Neuronal stem cell (in vitro differentiated cells): Measurements from ENCODE around the gene NPNT.

Source experiments
- DNase-seq: peaks from one replicate; pipeline ENCODE4 v3.0.0-alpha.2; 2013; ENCODE audit warnings: low spot score
- H2AFZ ChIP-seq: one replicate; pipeline ENCODE4 v1.6.1; 2013; ENCODE audit warnings: mild to moderate bottlenecking, low read length, inconsistent platforms
- H2AK5ac ChIP-seq: 2 replicates; pipeline ENCODE4 v1.6.1; 2013; ENCODE audit warnings: low read depth, mild to moderate bottlenecking, inconsistent platforms, low read length, moderate library complexity, mixed read lengths
- H2BK120ac ChIP-seq: 2 replicates; pipeline ENCODE4 v1.6.1; 2013; ENCODE audit warnings: low read depth, mild to moderate bottlenecking, inconsistent platforms, low read length, moderate library complexity, mixed read lengths
- H2BK12ac ChIP-seq: one replicate; pipeline ENCODE4 v1.6.1; 2013; ENCODE audit warnings: low read length, inconsistent platforms
- H2BK15ac ChIP-seq: 2 replicates; pipeline ENCODE4 v1.6.1; 2013; ENCODE audit warnings: mild to moderate bottlenecking, low read length, inconsistent platforms, mixed read lengths
- H2BK5ac ChIP-seq: one replicate; pipeline ENCODE4 v1.6.1; 2013; ENCODE audit warnings: inconsistent platforms, mild to moderate bottlenecking, low read length, moderate library complexity
- H3K14ac ChIP-seq: one replicate; pipeline ENCODE4 v1.6.1; 2013; ENCODE audit warnings: low read length, inconsistent platforms
- H3K18ac ChIP-seq: 2 replicates; pipeline ENCODE4 v1.6.1; 2013; ENCODE audit warnings: low read length, inconsistent platforms
- H3K23ac ChIP-seq: 2 replicates; pipeline ENCODE4 v1.6.1; 2013; ENCODE audit warnings: low read depth, mild to moderate bottlenecking, mixed read lengths, low read length, inconsistent platforms; ENCODE audit not compliant: poor library complexity
- H3K27ac ChIP-seq: replicated peaks from 3 replicates; pipeline ENCODE4 v1.5.1; 2013; ENCODE audit warnings: low read length, inconsistent platforms
- H3K27me3 ChIP-seq, 3 experiments: 2 replicates each; pipeline ENCODE4 v1.6.1; 2013; ENCODE audit warnings: low read length in 3 of 3, mild to moderate bottlenecking in 2 of 3, inconsistent platforms in 1 of 3, low read depth in 1 of 3, mixed read lengths in 1 of 3, moderate library complexity in 1 of 3; ENCODE audit not compliant: control insufficient read depth in 3 of 3, insufficient read depth in 3 of 3
- H3K36me3 ChIP-seq, 2 donors: replicated peaks in 1 of 2; 2 replicates each; pipeline ENCODE4 v1.6.1; 2013; ENCODE audit warnings: low read length in 2 of 2; ENCODE audit not compliant: control insufficient read depth in 2 of 2, insufficient read depth in 2 of 2
- H3K4ac ChIP-seq: 2 replicates; pipeline ENCODE4 v1.6.1; 2013; ENCODE audit warnings: inconsistent platforms, mild to moderate bottlenecking, low read length, moderate library complexity
- H3K4me1 ChIP-seq, 2 donors: 1 replicate in 1 of 2; 2 replicates in 1 of 2; pipeline ENCODE4 v1.6.1; 2013; ENCODE audit warnings: low read length in 2 of 2, low read depth in 1 of 2; ENCODE audit not compliant: control insufficient read depth in 2 of 2, insufficient read depth in 1 of 2
- H3K4me2 ChIP-seq: one replicate; pipeline ENCODE4 v1.6.1; 2013; ENCODE audit warnings: mild to moderate bottlenecking, low read length, inconsistent platforms; ENCODE audit not compliant: insufficient read depth, poor library complexity, severe bottlenecking
- H3K4me3 ChIP-seq, 2 donors: 2 replicates each; pipeline ENCODE4 v1.5.1; 2013; ENCODE audit warnings: low read length in 2 of 2, mild to moderate bottlenecking in 2 of 2, inconsistent platforms in 1 of 2, moderate library complexity in 1 of 2
- H3K79me1 ChIP-seq: one replicate; pipeline ENCODE4 v1.6.1; 2013; ENCODE audit warnings: low read depth, mild to moderate bottlenecking, inconsistent platforms, low read length, moderate library complexity
- H3K9ac ChIP-seq: one replicate; pipeline ENCODE4 v1.6.1; 2013; ENCODE audit warnings: mild to moderate bottlenecking, low read depth, low read length, inconsistent platforms; ENCODE audit not compliant: poor library complexity
- H3K9me3 ChIP-seq, 2 donors: replicated peaks in 1 of 2; 2 replicates each; pipeline versions ENCODE3 to v1.6.1; 2013; ENCODE audit warnings: low read length in 2 of 2, mild to moderate bottlenecking in 2 of 2, inconsistent platforms in 1 of 2, low read depth in 1 of 2, mixed read lengths in 1 of 2, moderate library complexity in 1 of 2; ENCODE audit not compliant: control insufficient read depth in 2 of 2, insufficient read depth in 1 of 2
- H4K8ac ChIP-seq: one replicate; pipeline ENCODE4 v1.6.1; 2013; ENCODE audit warnings: low read depth, mild to moderate bottlenecking, inconsistent platforms, low read length, moderate library complexity
- H4K91ac ChIP-seq: one replicate; pipeline ENCODE4 v1.6.1; 2013; ENCODE audit warnings: low read length, low read depth, mild to moderate bottlenecking, inconsistent platforms; ENCODE audit not compliant: poor library complexity
- WGBS, 2 donors: extraction: QIAGEN DNeasy Blood & Tissue Kit; methylation state at CpG; one replicate each; pipeline ENCODE4 v1.1.7; 2013; ENCODE audit warnings: missing lambda C conversion rate in 2 of 2, mixed read lengths in 1 of 2; ENCODE audit not compliant: insufficient read length in 2 of 2, insufficient replicate concordance in 1 of 2; ENCODE audit errors: extremely low coverage in 2 of 2; 5-methylcytosine and 5-hydroxymethylcytosine counted together

The NPNT gene

GRCh38 chr4:105900541-105900940, 5.3 kb downstream of the NPNT start:
- Histone ChIP-seq H2AFZ (no peak overlapping the region), H2BK12ac (no peak overlapping the region), H3K4me2 (no peak overlapping the region), H2BK120ac (no peak overlapping the region), H3K23ac (no peak overlapping the region), H3K4me3 (no peak overlapping the region), H3K14ac (no peak overlapping the region), H3K36me3 (no peaks in the 10 kb centered on the region), H3K27ac (no peak overlapping the region), H3K4ac (no peak overlapping the region), H4K91ac (no peak overlapping the region), H2AK5ac (no peak overlapping the region), H3K18ac (no peak overlapping the region), H4K8ac (no peak overlapping the region), H3K9ac (no peak overlapping the region), H3K27me3 (peaks cover 12 to 77% (median 25%) of the 10 kb centered on the region in 3 experiments), H2BK5ac (no peak overlapping the region), H3K9me3 (no peaks in the 10 kb centered on the region), H3K79me1 (no peaks in the 10 kb centered on the region), H3K4me1 (peaks cover 2 to 4% of the 10 kb centered on the region in 2 donors), H2BK15ac (no peak overlapping the region)
- WGBS, 2 donors, result no CpG with 5 or more reads among the region's 2 CpGs
- no peak for DNase-seq

- no peaks in the 10 kb centered on the region for H3K36me3 ChIP-seq
- H3K27ac ChIP-seq, result no peak overlapping the region
- no peak overlapping the region for H4K8ac ChIP-seq
- no peak overlapping the region for H3K23ac ChIP-seq
- no peak overlapping the region for H2BK12ac ChIP-seq
- H3K4ac ChIP-seq, result no peak overlapping the region
- no peak overlapping the region for H2BK15ac ChIP-seq
- WGBS, 2 donors, result no CpG with 5 or more reads among the region's 2 CpGs
- no peak overlapping the region for H2BK120ac ChIP-seq
- no peaks in the 10 kb centered on the region for H3K4me1 ChIP-seq
- H2AK5ac ChIP-seq, result no peak overlapping the region
- H2AFZ ChIP-seq, result no peak overlapping the region
- H4K91ac ChIP-seq, result no peak overlapping the region
- H3K27me3 ChIP-seq, result peaks cover 0 to 61% (median 8%) of the 10 kb centered on the region in 3 experiments
- H3K18ac ChIP-seq, result no peak overlapping the region
- no peak overlapping the region for H2BK5ac ChIP-seq
- H3K4me2 ChIP-seq, result no peak overlapping the region
- DNase-seq, result no peak
- H3K9me3 ChIP-seq, result no peaks in the 10 kb centered on the region
- no peak overlapping the region for H3K14ac ChIP-seq
- H3K79me1 ChIP-seq, result no peaks in the 10 kb centered on the region
- no peak overlapping the region for H3K4me3 ChIP-seq
- no peak overlapping the region for H3K9ac ChIP-seq
Observed at GRCh38 chr4:105902550-105903262, 7.4 kb downstream of the NPNT start.

GRCh38 chr4:105909787-105910281, 14.6 kb downstream of the NPNT start:
- Histone ChIP-seq H3K4me1 (peaks cover 0 to 2% of the 10 kb centered on the region in 2 donors), H2BK12ac (no peak overlapping the region), H2BK15ac (no peak overlapping the region), H3K4ac (no peak overlapping the region), H2BK5ac (no peak overlapping the region), H4K8ac (no peak overlapping the region), H2AFZ (no peak overlapping the region), H3K9me3 (no peaks in the 10 kb centered on the region), H2BK120ac (no peak overlapping the region), H3K23ac (no peak overlapping the region), H3K36me3 (no peaks in the 10 kb centered on the region), H3K27me3 (peaks cover 0 to 10% (median 0%) of the 10 kb centered on the region in 3 experiments), H4K91ac (no peak overlapping the region), H3K4me3 (no peak overlapping the region), H3K18ac (no peak overlapping the region), H2AK5ac (no peak overlapping the region), H3K27ac (no peak overlapping the region), H3K9ac (no peak overlapping the region), H3K79me1 (no peaks in the 10 kb centered on the region), H3K14ac (no peak overlapping the region), H3K4me2 (no peak overlapping the region)
- no CpG with 5 or more reads among the region's 2 CpGs for WGBS, 2 donors
- DNase-seq, result no peak

DNA sequence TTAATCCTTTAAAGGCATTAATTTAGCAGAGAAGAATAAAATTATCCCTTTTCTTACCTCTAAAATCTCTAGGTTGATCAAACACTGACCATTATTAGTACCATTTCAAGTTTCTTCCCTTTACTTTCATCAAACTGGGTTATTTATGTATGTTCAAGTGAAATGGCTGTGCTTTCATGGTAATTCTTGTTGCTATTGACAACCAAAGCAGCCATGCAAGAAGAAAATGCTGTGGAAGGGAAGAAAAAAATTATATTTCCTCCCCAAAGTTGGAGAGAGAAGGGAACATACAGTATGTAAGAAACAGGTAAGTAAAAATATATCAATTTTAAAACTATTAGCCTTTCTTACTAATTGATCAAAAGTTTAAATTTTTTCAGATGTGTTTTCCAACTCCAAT, 16.2 kb downstream of the NPNT start:
- no peak overlapping the region for H2BK15ac ChIP-seq
- no peaks in the 10 kb centered on the region for H3K9me3 ChIP-seq
- no peak overlapping the region for H3K4me2 ChIP-seq
- no peak overlapping the region for H3K23ac ChIP-seq
- H2AFZ ChIP-seq, result no peak overlapping the region
- no peaks in the 10 kb centered on the region for H3K36me3 ChIP-seq
- H4K8ac ChIP-seq, result no peak overlapping the region
- peaks cover 0 to 2% of the 10 kb centered on the region in 2 donors for H3K4me1 ChIP-seq
- no peak overlapping the region for H2BK5ac ChIP-seq
- H3K27me3 ChIP-seq, result peaks cover 0 to under 1% (median 0%) of the 10 kb centered on the region in 3 experiments
- H3K14ac ChIP-seq, result no peak overlapping the region
- H3K9ac ChIP-seq, result no peak overlapping the region
- no peaks in the 10 kb centered on the region for H3K79me1 ChIP-seq
- no peak overlapping the region for H2BK120ac ChIP-seq
- no peak overlapping the region for H4K91ac ChIP-seq
- no peak overlapping the region for H3K18ac ChIP-seq
- H2AK5ac ChIP-seq, result no peak overlapping the region
- H3K4me3 ChIP-seq, result no peak overlapping the region
- no peak overlapping the region for H3K4ac ChIP-seq
- DNase-seq, result no peak
- no peak overlapping the region for H2BK12ac ChIP-seq
- no peak overlapping the region for H3K27ac ChIP-seq
